ENCODE results near the gene DET1.

DET1 gene

GRCh38 chr15:88539441-88539840 is 7.0 kb downstream of the DET1 start:
- H3K4me3 ChIP-seq (ENCODE audit: low read length): no peak overlapping the region
- H3K79me2 ChIP-seq (ENCODE audit: control insufficient read depth, low read length): peaks cover 2% of the 10 kb centered on the region

GRCh38 chr15:88538972-88539371 is 7.5 kb downstream of the DET1 start:
- H4K20me1 ChIP-seq (ENCODE audit: control insufficient read depth, insufficient read depth, low read depth, low read length): no peaks in the 10 kb centered on the region
- no peaks in the 10 kb centered on the region for H3K9me2 ChIP-seq (replicated peaks; ENCODE audit: control insufficient read depth, low read length)
- no peak for TF ChIP-seq EZH2phosphoT487 (IDR thresholded peaks at IDR 0.05; ENCODE audit: borderline replicate concordance, low read length)
- H3K36me3 ChIP-seq (ENCODE audit: control insufficient read depth, low read length): no peaks in the 10 kb centered on the region; the same call in 1 of the 2 replicates
- H3F3A ChIP-seq (ENCODE audit: control insufficient read depth, insufficient read depth): no peaks in the 10 kb centered on the region
- no peaks in the 10 kb centered on the region for H3K9me3 ChIP-seq (ENCODE audit: control insufficient read depth, insufficient read depth, low read length)
- no peaks in the 10 kb centered on the region for H3K4me1 ChIP-seq (ENCODE audit: control insufficient read depth, low read length)
- H3K27ac ChIP-seq (ENCODE audit: low read depth, low read length): no peak overlapping the region
- H3K4me2 ChIP-seq (ENCODE audit: low read length): no peak overlapping the region
- no peaks in the 10 kb centered on the region for H3K79me2 ChIP-seq (ENCODE audit: control insufficient read depth, low read length)
- no peaks in the 10 kb centered on the region for H3K27me3 ChIP-seq (ENCODE audit: control insufficient read depth, low read length)
- no peak overlapping the region for H3K4me3 ChIP-seq (ENCODE audit: low read length)

More at GRCh38 chr15:88539441-88539840, 7.0 kb downstream of the DET1 start:
- TF ChIP-seq EZH2phosphoT487 (IDR thresholded peaks at IDR 0.05; ENCODE audit: borderline replicate concordance, low read length) (no peak), CTCF (IDR thresholded peaks at IDR 0.05; ENCODE audit: low read depth, low read length, poor library complexity, severe bottlenecking) (no peak)
- no peaks in the 10 kb centered on the region for H3F3A ChIP-seq (ENCODE audit: control insufficient read depth, insufficient read depth)
- H3K9me3 ChIP-seq (ENCODE audit: control insufficient read depth, insufficient read depth, low read length): no peaks in the 10 kb centered on the region
- no peak overlapping the region for H3K27ac ChIP-seq (ENCODE audit: low read depth, low read length)
- no peaks in the 10 kb centered on the region for H3K27me3 ChIP-seq (ENCODE audit: control insufficient read depth, low read length)
- H3K4me1 ChIP-seq (ENCODE audit: control insufficient read depth, low read length): no peaks in the 10 kb centered on the region
- no peak overlapping the region for H3K4me2 ChIP-seq (ENCODE audit: low read length)
- H3K9me2 ChIP-seq (replicated peaks; ENCODE audit: control insufficient read depth, low read length): no peaks in the 10 kb centered on the region
- no peaks in the 10 kb centered on the region for H4K20me1 ChIP-seq (ENCODE audit: control insufficient read depth, insufficient read depth, low read depth, low read length)
- H3K36me3 ChIP-seq (ENCODE audit: control insufficient read depth, low read length): peaks cover 2% of the 10 kb centered on the region; the same call in 1 of the 2 replicates

GRCh38 chr15:88537591-88538317 is 8.7 kb downstream of the DET1 start:
- no peaks in the 10 kb centered on the region for H3K9me3 ChIP-seq (ENCODE audit: control insufficient read depth, insufficient read depth, low read length)
- H3K27me3 ChIP-seq (ENCODE audit: control insufficient read depth, low read length): no peaks in the 10 kb centered on the region
- H3K27ac ChIP-seq (ENCODE audit: low read depth, low read length): no peak overlapping the region
- H3K9me2 ChIP-seq (replicated peaks; ENCODE audit: control insufficient read depth, low read length): no peaks in the 10 kb centered on the region
- no peaks in the 10 kb centered on the region for H3K79me2 ChIP-seq (ENCODE audit: control insufficient read depth, low read length)
- H3K36me3 ChIP-seq (ENCODE audit: control insufficient read depth, low read length): no peaks in the 10 kb centered on the region
- H3F3A ChIP-seq (ENCODE audit: control insufficient read depth, insufficient read depth): no peaks in the 10 kb centered on the region
- no peak for TF ChIP-seq CTCF (IDR thresholded peaks at IDR 0.05; ENCODE audit: low read depth, low read length, poor library complexity, severe bottlenecking)
- no peaks in the 10 kb centered on the region for H3K4me1 ChIP-seq (ENCODE audit: control insufficient read depth, low read length)
- H3K4me2 ChIP-seq (ENCODE audit: low read length): no peak overlapping the region
- H3K4me3 ChIP-seq (ENCODE audit: low read length): no peak overlapping the region
- no peaks in the 10 kb centered on the region for H4K20me1 ChIP-seq (ENCODE audit: control insufficient read depth, insufficient read depth, low read depth, low read length)

GRCh38 chr15:88535607-88536313 is 10.7 kb downstream of the DET1 start:
- Histone ChIP-seq H3K4me2 (ENCODE audit: low read length) (no peak overlapping the region), H3K36me3 (ENCODE audit: control insufficient read depth, low read length) (peaks cover 8% of the 10 kb centered on the region), H4K20me1 (ENCODE audit: control insufficient read depth, insufficient read depth, low read depth, low read length) (no peaks in the 10 kb centered on the region), H3F3A (ENCODE audit: control insufficient read depth, insufficient read depth) (no peaks in the 10 kb centered on the region), H3K27me3 (ENCODE audit: control insufficient read depth, low read length) (no peaks in the 10 kb centered on the region), H3K27ac (ENCODE audit: low read depth, low read length) (no peak overlapping the region), H3K9me2 (replicated peaks; ENCODE audit: control insufficient read depth, low read length) (no peaks in the 10 kb centered on the region), H3K4me3 (ENCODE audit: low read length) (no peak overlapping the region), H3K79me2 (ENCODE audit: control insufficient read depth, low read length) (no peaks in the 10 kb centered on the region), H3K9me3 (ENCODE audit: control insufficient read depth, insufficient read depth, low read length) (no peaks in the 10 kb centered on the region), H3K4me1 (ENCODE audit: control insufficient read depth, low read length) (no peaks in the 10 kb centered on the region)
- TF ChIP-seq EZH2phosphoT487 (IDR thresholded peaks at IDR 0.05; ENCODE audit: borderline replicate concordance, low read length): no peak
- TF ChIP-seq CTCF (IDR thresholded peaks at IDR 0.05; ENCODE audit: low read depth, low read length, poor library complexity, severe bottlenecking): no peak
